Left ventricle myocardium superior (tissue), 1 donor: ENCODE data around the gene SEMA3F. TPM values are rescaled to one million over a fixed set of nuclear protein-coding genes. Genes with fewer than 3 reads are reported as not detected.
A peak's percentile ranks its signal among the peaks of the same experiment; 100 is the strongest.
"Not testable (repeated sequence)": the region's sequence is repeated elsewhere in the genome, so short reads cannot be mapped to it uniquely, and the experiment has no call there.

Source experiments
- ATAC-seq: fragments of 200-7000 bp; cut with Tn5 transposase; one replicate; pipeline ENCODE4 v1.9.1; 2020; ENCODE audit warnings: mild to moderate bottlenecking, moderate library complexity
- DNase-seq: peaks from one replicate; pipeline ENCODE4 v3.0.0-alpha.2; 2020
- intact Hi-C: fragments of 100-400 bp; cut with micrococcal nuclease; formaldehyde crosslinking; loops from one replicate; pipeline ENCODE4 v1.11.0; 2022
- total RNA-seq: library from RNA; stranded (reverse); fragmentation: NEBNext Ultra II Directional; extraction: Animal tissue kit (Norgen Biotek cat#: 25700); gene quantifications from one replicate; pipeline ENCODE4 v1.2.1, GENCODE V29; 2021
- donor health status: DM: no; HTN: yes; CAD: no; lungs with severe emphysema.

Gene SEMA3F
- total RNA-seq, 1 donor from 2014 or later: 11.4 TPM

GRCh38 chr3:50202353-50203112, 47.4 kb downstream of the SEMA3F start:
- no peak for ATAC-seq
- DNase-seq: no peak
- intact Hi-C loops: no loop called here

GRCh38 chr3:50203113-50203808, 48.1 kb downstream of the SEMA3F start:
- ATAC-seq (no peak), DNase-seq (no peak)
- intact Hi-C loops: no loop called here

- no peak for DNase-seq
- no peak for ATAC-seq
Observed at GRCh38 chr3:50203809-50204803, 49.0 kb downstream of the SEMA3F start.

GRCh38 chr3:50204804-50205412, 49.8 kb downstream of the SEMA3F start, which contains the start of gene SLC38A3:
SLC38A3 (plus strand) TSS chr3:50205271; CDS start chr3:50214200, 8,929 bp downstream.
- DNase-seq (peak; percentile 64), ATAC-seq (peak; percentile 90)
- intact Hi-C loops: no loop called here

More at GRCh38 chr3:50203809-50204803, 49.0 kb downstream of the SEMA3F start:
- intact Hi-C loops: no loop called here

GRCh38 chr3:50205413-50206276, 50.5 kb downstream of the SEMA3F start:
- ATAC-seq (peak; percentile 82), DNase-seq (peak; percentile 78)
- intact Hi-C loops: no loop called here

- intact Hi-C loops: no loop called here
- ATAC-seq: no peak
- no peak for DNase-seq
Observed at GRCh38 chr3:50207359-50208042, 52.4 kb downstream of the SEMA3F start.

GRCh38 chr3:50208677-50209344, 53.7 kb downstream of the SEMA3F start:
- ATAC-seq (no peak), DNase-seq (peak; percentile 51)
- intact Hi-C loops: no loop called here

- ATAC-seq (no peak), DNase-seq (no peak)
- intact Hi-C loops: no loop called here
Observed at GRCh38 chr3:50210176-50210509, 55.0 kb downstream of the SEMA3F start.

GRCh38 chr3:50210510-50211367, 55.6 kb downstream of the SEMA3F start:
- ATAC-seq: no peak
- DNase-seq: no peak
- intact Hi-C loops: no loop called here

- DNase-seq, intact Hi-C loops: not testable (repeated sequence)
Observed at GRCh38 chr3:50211368-50211717, 56.2 kb downstream of the SEMA3F start.

GRCh38 chr3:50211930-50212329, 56.8 kb downstream of the SEMA3F start:
- DNase-seq (no peak), ATAC-seq (no peak)
- intact Hi-C loops: no loop called here

More at GRCh38 chr3:50211368-50211717, 56.2 kb downstream of the SEMA3F start:
- ATAC-seq: not testable (repeated sequence)

- no peak for DNase-seq
Observed at GRCh38 chr3:50212502-50212901, 57.4 kb downstream of the SEMA3F start.

GRCh38 chr3:50212971-50213370, 57.8 kb downstream of the SEMA3F start:
- intact Hi-C loops: no loop called here
- no peak for ATAC-seq

More at GRCh38 chr3:50212502-50212901, 57.4 kb downstream of the SEMA3F start:
- intact Hi-C loops: no loop called here
- no peak for ATAC-seq

GRCh38 chr3:50213373-50213772, 58.2 kb downstream of the SEMA3F start:
- ATAC-seq (no peak), DNase-seq (no peak)
- intact Hi-C loops: no loop called here

More at GRCh38 chr3:50212971-50213370, 57.8 kb downstream of the SEMA3F start:
- DNase-seq: no peak

GRCh38 chr3:50214824-50215223, 59.7 kb downstream of the SEMA3F start:
- ATAC-seq: no peak
- no peak for DNase-seq
- intact Hi-C loops: no loop called here

- intact Hi-C loops: no loop called here
- no peak for DNase-seq
- no peak for ATAC-seq
Observed at GRCh38 chr3:50215529-50215928, 60.4 kb downstream of the SEMA3F start.
